GM19238 (cell line): ENCODE results near the gene CCDC18.
A peak's percentile ranks its signal among the peaks of the same experiment; 100 is the strongest.
"Not testable (repeated sequence)": the region's sequence is repeated elsewhere in the genome, so short reads cannot be mapped to it uniquely, and the experiment has no call there.

Experiments
- DNase-seq: peaks from one replicate; pipeline ENCODE4 v3.0.0; 2011; ENCODE audit warnings: low spot score; ENCODE audit not compliant: insufficient read length

CCDC18 gene

DNA sequence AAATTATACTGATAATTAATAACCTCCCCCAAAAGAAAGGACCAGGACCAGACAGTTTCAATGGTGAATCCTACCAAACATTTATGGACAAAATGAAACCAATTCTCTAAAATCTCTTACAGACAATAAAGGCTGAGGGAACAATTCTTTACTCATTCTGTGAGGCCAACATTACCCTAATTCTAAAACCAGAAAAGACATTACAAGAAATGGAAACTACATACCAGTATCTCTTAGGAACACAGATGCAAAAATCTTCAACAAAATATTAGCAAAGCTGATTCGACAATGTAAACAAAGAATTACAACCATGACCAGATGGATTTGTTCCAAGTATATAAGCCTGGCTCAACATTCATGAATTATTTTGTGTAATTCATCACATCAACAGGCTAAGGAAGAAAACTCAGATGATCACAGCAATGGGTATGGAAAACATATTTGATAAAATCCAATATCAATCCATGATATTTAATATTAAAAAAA lies 8.9 kb upstream of the CCDC18 start:
- no peak for DNase-seq

DNA sequence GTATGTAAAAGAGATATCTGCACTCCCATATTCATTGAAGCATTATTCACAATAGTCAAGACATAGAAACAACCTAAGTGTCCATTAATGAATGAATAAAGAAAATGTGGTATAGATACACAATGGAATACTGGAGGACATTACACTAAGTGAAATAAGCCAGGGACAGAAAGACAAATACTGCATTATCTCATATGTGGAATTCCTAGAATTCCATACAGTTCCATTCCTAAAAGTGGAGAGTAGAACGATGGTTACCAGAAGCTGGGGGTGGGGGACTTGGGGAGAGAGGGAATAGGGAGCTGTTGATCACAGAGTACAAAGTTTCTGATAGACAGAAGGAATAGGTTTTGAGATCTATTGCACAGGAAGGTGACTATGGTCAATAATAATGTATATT lies 7.7 kb upstream of the CCDC18 start:
- DNase-seq, result no peak

DNA sequence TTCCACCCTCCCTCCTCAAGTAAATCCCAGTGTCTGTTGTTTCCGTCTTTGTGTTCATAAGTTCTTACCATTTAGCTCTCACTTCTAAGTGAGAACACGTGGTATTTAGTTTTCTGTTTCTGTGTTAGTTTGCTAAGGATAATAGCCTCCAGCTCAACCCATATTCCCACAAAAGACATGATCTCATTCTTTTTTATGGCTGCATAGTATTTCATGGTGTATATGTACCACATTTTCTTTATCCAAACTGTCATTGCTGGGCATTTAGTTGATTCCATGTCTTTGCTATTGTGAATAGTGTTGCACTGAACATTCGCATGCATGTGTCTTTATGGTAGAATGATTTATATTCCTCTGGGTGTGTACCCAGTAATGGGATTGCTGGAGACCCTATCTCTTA lies 5.9 kb upstream of the CCDC18 start:
- not testable (repeated sequence) for DNase-seq

DNA sequence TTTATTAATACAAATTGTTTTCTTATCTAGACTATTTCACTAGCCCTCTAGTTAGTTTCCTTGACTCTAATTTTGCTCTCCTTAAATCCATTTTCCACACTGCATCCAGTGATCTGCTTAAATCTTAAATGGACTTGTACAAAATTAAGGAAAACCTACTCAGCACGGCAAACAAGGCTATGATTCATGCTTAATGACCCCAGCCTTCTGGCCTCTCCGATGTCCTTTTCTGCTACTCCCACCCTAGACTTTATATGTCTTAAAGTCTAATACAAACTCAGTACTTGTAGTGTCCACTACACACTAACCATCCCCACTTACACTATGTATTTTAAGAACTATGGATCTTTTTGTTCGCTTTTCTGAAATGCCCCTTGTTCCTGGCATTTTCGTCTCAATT lies 2.5 kb upstream of the CCDC18 start:
- no peak for DNase-seq

DNA sequence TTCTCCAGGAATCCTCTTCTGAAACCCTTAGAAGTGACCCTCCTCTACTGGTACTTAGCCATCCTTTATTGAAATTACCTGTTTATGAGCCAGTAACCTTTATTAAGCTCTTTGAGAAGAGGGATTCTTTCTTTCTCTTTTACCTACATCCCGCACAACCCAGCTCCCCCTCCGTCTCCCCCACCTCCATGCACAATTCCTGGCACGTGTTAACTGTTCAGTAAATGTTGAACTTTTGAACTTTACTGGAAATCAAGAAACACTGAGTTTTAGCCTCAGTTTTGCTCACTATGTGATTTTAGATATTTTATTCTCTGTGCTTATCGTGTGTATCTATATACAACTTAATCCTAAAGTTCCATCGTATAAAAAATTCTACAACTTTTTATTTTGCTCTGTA lies 2.1 kb upstream of the CCDC18 start:
- no peak for DNase-seq

DNA sequence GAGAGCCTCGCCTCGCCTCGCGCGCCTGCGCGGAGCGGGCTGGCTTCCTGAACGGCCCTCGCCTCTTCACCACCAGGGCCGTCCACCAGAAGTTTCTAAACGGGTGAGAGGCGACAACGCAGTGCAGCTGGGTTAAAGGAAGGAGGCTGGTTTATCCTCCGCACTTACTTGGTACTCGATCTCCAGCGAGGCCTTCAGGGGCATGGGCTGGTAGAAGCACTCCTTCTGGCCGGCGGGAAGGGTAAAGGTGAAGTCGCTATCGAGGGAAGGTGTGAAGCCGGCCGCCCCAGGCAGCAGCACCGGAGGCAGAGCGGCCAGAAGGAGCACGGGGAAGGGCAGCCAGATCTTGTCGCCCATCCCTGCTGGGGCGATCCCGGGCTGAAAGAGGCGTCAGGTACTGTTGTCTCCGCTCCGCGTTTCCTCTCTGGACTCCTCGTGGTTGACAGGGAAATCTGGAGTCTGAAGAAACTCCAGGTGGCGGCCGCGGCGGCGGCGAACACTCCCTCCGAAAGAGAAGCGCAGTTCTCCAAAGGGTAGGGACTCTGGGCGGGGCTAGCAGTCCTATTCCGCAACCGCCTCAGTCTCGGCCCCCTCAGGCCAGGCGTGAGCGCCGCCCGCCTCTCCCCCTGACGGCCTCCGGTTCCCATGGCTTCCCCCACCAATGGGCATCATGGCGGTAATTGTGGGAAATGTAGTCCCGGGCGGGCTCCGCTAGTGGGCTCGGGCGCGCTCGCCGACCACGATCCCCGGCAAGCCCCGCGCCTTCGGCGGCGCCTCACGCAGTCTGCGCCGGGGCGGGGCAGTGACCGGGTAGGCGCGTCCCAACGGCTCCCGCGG lies 420 bp upstream of the CCDC18 start, which contains the start of gene TMED5:
TSS of gene TMED5 (minus strand) at position 528 of the 837 bp plus-strand sequence. CDS start at position 357, 171 bp downstream.
- DNase-seq, result peak; percentile 68

DNA sequence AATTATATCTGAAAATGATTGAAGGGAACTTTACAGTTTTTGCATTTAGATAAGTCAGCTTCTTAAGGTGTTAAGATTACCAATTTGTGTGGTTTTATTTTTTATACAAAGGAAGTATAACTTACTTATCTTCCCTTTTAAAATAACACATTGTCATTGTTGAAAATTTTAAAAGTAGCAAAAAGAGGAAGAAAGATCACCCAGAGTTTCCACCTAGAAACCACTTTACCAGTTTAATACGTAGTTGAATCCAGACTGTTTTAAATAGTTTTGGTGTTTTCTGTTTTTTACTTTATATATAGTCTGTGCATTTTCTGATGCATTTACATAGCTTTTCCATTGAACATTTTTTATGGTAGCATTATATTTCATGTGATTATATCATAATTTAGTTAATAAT lies 6.1 kb downstream of the CCDC18 start:
- DNase-seq, result no peak

DNA sequence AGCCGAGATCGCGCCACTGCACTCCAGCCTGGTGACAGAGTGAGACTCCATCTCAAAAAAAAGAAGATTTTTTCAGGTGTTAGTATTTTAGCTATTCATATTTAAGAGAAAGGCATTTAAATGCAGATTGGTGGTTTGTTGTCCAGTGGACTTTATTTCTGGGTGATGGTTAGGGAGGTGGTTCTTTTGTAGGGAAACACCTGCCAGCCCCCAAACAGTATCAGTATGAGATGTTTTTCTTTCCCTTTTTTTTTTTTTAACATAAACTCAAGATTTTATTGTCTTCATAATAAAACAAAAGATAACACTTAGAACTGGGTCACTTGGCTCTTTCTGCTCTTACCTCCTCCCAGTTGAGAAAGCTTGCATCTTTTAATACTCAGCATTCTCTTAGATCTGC lies 9.9 kb downstream of the CCDC18 start:
- no peak for DNase-seq

DNA sequence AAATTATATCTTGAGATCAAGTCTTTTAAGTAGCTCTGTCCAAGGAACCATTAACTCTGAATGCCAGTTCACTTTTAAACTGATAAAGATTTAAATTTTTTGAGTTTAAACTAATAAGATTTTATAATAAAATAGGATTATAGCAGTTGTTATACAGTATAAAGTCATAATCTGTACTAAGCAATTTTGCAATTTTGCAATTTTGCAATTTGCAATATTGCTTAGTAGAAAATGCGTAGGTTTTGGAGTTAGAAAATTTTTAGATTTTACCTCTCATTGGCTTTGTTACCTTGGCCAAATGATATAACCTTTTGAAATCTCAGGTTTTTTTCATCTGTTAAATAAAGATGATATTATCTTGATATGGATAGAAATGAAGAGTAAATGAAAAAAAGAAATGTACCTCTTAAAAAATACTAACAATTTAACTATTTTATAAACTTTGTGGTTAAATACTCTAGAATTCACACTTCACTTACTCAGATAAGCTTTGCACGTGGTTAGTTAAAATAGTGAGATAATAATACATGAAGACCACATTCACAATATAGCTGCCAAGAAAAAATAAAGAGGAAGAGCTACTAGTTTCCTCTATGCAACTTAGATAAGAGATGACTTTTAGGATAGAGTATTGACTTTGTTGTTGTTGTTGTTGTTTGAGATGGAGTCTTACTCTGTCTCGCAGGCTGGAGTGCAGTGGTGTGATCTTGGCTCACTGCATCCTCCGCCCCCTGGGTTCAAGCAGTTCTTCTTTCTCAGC lies 13.9 kb downstream of the CCDC18 start:
- DNase-seq, result no peak

DNA sequence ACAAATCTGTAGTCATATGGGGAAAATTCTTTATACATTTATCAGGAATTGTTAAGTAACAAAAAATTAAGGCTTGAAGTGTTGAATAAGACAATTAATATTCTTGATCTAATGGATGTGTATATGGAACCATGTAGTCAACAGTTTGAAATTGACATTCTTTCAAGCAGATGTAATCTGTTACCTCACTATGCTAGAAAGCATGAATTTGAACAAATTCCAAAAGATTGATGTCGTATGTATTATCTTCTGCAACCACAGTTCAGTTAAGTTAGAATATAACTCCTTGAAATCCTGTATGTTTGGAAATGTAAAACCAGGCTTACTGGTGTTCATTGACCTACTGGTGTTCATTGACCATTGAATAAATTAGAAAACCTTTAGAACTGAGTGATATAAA lies 16.1 kb downstream of the CCDC18 start:
- DNase-seq, result no peak

DNA sequence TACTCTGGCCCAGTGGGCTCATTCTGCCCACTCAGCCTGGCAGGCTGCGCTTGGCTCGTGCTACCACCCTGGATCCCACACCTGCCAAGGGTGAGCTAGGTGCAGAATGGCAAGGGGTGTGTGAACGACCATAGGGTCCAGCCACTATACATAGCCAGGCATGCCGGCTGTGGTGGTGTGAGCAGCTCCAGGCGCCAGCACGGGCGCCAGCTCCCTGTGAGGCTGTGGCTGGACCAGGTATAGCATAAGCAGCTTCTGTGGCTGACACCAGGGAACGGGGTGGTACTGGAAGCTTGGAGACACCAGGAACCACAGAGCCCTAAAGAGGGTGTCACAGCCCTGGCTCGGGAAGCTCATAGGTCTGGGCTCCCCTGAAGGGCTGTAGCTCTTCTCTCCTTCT lies 18.6 kb downstream of the CCDC18 start:
- no peak for DNase-seq

DNA sequence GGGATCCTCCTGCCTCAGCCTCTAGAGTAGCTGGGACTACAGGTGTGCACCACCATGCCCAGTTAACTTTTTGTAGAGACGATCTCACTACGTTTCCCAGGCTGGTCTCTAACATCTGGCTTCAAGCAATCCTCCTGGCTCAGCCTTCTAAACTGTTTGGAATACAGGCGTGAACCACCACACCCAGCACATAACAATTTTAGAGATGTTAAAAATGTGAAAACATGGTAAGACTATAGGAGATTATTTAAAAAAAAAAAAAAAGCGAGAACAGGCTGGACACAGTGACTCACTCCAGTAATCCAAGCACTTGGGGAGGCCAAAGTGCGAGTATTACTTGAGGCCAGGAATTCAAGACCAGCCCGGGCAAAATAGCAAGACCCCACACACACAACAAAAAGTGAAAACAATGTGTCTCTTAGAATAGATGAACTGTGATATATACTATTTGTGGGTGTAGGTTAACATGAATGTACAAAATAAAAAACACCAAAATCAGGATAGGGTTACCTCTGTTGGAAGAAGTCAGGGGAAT lies 19.6 kb downstream of the CCDC18 start:
- no peak for DNase-seq

DNA sequence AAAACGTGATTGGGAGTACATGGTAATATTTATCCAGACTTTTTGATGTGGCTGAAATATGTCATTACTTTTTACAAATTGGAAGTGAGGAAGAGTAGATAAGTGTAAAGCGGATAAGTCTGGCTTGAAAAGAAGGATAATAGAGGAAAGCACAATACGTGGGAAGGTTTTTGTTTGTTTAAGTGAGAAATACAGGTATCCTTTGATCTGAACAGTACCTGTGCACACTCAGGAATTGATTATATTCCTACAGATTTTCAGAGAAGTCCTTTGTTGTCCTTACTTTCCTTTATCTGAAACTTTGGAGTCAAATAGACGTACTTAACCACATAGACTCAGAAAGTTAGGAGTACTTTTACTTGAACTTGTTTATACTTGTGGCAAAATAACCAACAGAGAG lies 20.2 kb downstream of the CCDC18 start:
- no peak for DNase-seq

DNA sequence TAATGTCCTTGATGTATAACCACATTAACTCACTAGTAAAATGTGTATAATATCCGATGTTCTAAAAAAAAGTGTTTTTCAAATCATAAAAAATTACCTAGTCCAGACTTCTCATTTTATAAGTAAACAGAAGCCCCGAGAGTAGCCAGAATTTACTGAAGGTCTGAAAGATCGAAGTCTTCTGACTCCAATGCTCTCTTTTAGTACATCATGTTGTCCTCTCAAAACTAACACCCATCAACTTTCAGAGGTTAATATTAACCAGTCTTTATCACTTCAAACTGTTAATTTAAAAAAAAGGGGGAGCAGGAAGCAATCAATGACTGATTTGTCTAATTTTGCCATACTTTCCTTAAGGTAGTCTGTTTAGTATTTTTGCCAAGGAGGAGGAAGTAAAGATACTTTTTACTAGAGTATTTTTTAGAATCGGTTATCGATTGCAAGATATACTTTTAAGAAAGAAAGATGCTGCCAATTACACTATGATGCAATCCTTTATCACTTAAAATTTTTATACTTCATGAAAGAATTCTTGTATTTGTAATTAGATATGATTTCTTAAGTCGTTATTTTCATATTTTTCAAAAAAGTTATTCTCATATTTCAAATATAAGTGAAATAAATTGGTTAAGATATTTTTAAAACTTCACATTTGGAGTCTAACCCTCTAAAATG lies 25.5 kb downstream of the CCDC18 start:
- DNase-seq, result no peak

DNA sequence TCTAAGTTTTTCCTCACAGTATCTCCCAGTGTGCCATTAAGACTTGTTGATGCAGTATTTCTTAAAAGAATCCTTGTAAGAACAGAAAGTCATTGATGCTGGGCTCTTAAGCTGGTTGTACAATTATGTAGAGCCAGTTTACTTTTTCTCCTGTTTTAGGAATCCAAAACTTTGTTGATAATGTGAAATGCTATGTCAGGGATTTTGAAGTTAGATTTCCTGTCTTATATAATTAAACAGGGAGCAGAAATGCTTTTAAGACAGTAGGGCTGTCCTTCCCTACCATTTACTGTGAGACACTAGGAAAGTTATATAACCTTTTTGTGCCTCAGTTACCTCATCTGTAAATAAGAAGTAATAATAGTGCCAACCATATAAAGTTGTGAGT lies 26.0 kb downstream of the CCDC18 start:
- DNase-seq, result no peak

DNA sequence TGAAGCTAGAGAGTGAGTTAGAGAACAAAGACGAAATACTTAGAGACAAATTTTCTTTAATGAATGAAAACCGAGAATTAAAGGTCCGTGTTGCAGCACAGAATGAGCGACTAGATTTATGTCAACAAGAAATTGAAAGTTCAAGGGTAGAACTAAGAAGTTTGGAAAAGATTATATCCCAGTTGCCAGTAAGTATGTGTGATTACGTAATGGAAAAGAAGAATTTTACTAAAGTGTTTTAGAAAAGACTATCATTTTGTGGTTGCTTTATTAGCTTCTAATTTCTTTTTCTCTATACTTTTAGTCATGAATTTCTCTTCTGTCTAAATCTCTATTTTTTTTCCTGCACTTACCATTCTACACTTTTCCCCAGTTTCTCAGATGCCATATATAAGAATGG lies 26.7 kb downstream of the CCDC18 start:
- DNase-seq, result no peak

DNA sequence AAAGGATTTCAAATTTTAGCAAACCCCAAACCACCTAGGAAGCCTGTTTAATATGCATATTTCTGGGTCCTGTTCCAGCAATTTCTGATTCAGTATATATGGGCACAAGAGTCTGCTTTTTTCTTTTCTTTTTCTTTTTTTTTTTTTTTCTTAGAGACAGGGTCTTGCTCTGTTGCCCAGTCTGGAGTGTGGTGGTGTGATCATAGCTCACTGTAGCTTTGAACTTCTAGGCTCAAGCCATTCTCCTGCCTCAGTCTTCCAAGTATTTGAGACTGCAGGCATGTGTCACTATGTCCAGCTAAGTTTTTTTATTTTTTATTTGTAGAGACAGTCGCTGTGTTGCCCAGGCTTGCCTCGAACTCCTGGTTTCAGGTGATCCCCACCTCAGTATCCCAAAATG lies 34.8 kb downstream of the CCDC18 start:
- DNase-seq, result no peak

DNA sequence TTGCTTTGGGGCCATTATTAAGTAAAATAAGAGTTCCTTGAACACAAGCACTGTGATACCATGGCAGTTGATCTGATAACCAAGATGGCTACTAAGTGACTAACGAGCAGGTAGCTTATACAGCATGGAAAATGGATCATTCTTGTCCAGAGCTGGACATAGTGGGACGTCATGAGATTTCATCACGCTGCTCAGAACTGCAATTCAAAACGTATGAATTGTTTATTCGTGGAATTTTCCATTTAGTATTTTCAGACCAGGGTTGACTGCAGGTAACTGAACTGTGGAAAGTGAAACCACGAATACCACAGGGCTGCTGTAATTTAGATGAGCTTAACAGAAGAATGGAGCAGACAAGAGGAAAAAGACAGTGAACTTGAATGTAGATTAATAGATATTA lies 38.9 kb downstream of the CCDC18 start:
- DNase-seq, result no peak

DNA sequence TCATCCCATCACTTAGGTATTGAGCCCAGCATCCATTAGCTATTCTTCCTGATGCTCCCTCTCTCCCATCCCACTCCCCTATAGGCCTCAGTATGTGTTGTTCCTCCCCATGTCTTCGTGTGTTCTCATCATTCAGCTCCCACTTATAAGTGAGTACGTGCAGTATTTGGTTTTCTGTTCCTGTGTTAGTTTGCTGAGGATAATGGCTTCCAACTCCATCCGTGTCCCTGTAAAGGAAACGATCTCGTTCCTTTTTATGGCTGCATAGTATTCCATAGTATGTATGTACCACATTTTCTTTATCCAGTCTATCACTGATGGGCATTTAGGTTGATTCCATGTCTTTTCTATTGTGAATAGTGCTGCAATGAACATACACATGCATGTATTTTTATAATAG lies 40.2 kb downstream of the CCDC18 start:
- not testable (repeated sequence) for DNase-seq

DNA sequence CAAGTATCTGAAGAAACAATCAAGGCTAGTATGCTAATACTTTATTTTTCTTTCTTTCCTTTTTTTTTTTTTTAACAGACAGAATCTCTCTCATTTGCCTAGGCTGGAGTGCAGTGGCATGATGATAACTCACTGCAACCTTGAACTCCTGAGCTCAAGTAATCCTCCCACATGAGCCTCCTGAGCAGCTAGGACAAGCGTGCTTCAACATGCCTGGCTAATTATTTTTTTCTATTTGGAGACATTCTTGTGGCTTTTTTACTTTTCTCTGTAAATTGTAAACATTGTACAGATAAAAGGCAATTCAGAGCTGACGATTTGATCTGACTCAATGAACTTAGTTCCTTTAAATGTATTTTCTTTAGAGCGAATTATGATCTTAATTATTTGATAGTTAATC lies 41.4 kb downstream of the CCDC18 start:
- no peak for DNase-seq

DNA sequence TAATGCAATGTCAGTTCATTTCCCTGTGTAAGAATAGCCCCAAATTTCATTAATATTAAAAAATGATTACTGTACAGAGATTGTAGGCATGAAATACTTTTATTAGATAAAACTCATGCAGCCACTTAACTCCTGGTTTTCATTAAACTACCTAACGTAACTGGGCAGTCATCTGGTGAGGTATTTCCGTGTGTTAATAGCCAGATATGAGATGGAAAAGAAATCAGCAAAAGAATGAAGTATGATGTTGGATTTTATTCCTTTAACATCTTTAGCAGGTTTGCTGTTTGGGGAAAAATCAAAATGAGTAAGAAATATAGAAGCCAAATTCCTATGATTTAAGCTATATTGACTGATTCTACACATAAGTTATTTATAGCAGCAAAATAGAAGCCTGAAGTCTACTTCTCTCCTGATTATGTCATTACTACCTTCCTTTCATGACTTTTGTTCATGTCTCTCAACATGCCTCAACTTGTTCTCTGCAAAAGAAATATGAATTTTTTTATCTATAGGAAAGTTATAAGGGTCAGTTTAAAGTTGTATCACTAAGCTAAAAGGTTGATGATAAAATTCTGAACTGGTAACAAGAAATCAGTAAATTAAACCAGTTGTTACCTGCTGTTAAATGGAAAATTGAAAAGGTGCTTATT lies 42.6 kb downstream of the CCDC18 start:
- DNase-seq, result no peak
